RPMI8226 (cell line): ENCODE data around the gene PCDHA6.
"Not testable (repeated sequence)": the region's sequence is repeated elsewhere in the genome, so short reads cannot be mapped to it uniquely, and the experiment has no call there.

Experiments used
- DNase-seq: peaks from one replicate; pipeline ENCODE4 v3.0.0-alpha.2; 2015

The PCDHA6 gene

GRCh38 chr5:140827704-140828361 lies at the start of gene PCDHA6:
Gene PCDHA6 (plus strand): TSS chr5:140827960. CDS start chr5:140828092, 132 bp downstream.
- DNase-seq = peak; percentile 4

- DNase-seq = no peak
These were observed 47.2 kb upstream of the PCDHA6 start for GRCh38 chr5:140780512-140780911.

GRCh38 chr5:140785905-140786686 lies 41.7 kb upstream of the PCDHA6 start, which contains the start of gene PCDHA1:
Gene PCDHA1 (plus strand): TSS chr5:140786140.
- peak; percentile 13 for DNase-seq

GRCh38 chr5:140787422-140787821 lies 40.3 kb upstream of the PCDHA6 start:
- DNase-seq = not testable (repeated sequence)

GRCh38 chr5:140787849-140788504 lies 39.8 kb upstream of the PCDHA6 start:
- DNase-seq = not testable (repeated sequence)

GRCh38 chr5:140791089-140791488 lies 36.7 kb upstream of the PCDHA6 start:
- DNase-seq = no peak

GRCh38 chr5:140794595-140795258 lies 33.0 kb upstream of the PCDHA6 start, which contains the start of gene PCDHA2:
Gene PCDHA2 (plus strand): TSS chr5:140794852.
- peak; percentile 43 for DNase-seq

GRCh38 chr5:140795259-140795641 lies 32.5 kb upstream of the PCDHA6 start:
- DNase-seq = peak; percentile 18

GRCh38 chr5:140796072-140796717 lies 31.6 kb upstream of the PCDHA6 start:
- not testable (repeated sequence) for DNase-seq

GRCh38 chr5:140796718-140797095 lies 31.1 kb upstream of the PCDHA6 start:
- no peak for DNase-seq

- no peak for DNase-seq
These were observed 26.8 kb upstream of the PCDHA6 start, which contains the start of gene PCDHA3 for GRCh38 chr5:140800816-140801493. Gene PCDHA3 (plus strand): TSS chr5:140801057.

GRCh38 chr5:140801494-140801841 lies 26.3 kb upstream of the PCDHA6 start:
- no peak for DNase-seq

GRCh38 chr5:140802381-140802780 lies 25.4 kb upstream of the PCDHA6 start:
- DNase-seq = not testable (repeated sequence)

GRCh38 chr5:140802781-140803271 lies 24.9 kb upstream of the PCDHA6 start:
- no peak for DNase-seq

- peak; percentile 27 for DNase-seq
These were observed 20.7 kb upstream of the PCDHA6 start, which contains the start of gene PCDHA4 for GRCh38 chr5:140806834-140807775. Gene PCDHA4 (plus strand): TSS chr5:140807068.

- not testable (repeated sequence) for DNase-seq
These were observed 19.4 kb upstream of the PCDHA6 start for GRCh38 chr5:140808241-140808888.

GRCh38 chr5:140808889-140809291 lies 18.9 kb upstream of the PCDHA6 start:
- DNase-seq = no peak

- DNase-seq = peak; percentile 60
These were observed 6.1 kb upstream of the PCDHA6 start, which contains the start of gene PCDHA5 for GRCh38 chr5:140821375-140822280. Gene PCDHA5 (plus strand): TSS chr5:140821613.

GRCh38 chr5:140822281-140822629 lies 5.5 kb upstream of the PCDHA6 start:
- DNase-seq = no peak
